DOHH2 (cell line): ENCODE data around the gene MED27.

Experiments
- H3F3A ChIP-seq: fragments of 200-600 bp; sonication (generic), shearing (Covaris generic); 2 replicates; pipeline ENCODE4 v1.6.0; 2016; ENCODE audit warnings: antibody characterized with exemption, mild to moderate bottlenecking; ENCODE audit not compliant: control insufficient read depth, insufficient read depth
- H3K27ac ChIP-seq: fragments of 200-600 bp; sonication (generic); 2 replicates; pipeline ENCODE4 v1.5.1; 2014; ENCODE audit warnings: low read depth, mild to moderate bottlenecking, low read length, moderate library complexity
- H3K27me3 ChIP-seq: fragments of 200-600 bp; sonication (generic); 2 replicates; pipeline ENCODE4 v1.6.1; 2014; ENCODE audit warnings: mild to moderate bottlenecking, low read length, mixed read lengths; ENCODE audit not compliant: control insufficient read depth
- H3K36me3 ChIP-seq: fragments of 200-600 bp; sonication (generic); 2 replicates; pipeline ENCODE4 v1.6.1; 2014; ENCODE audit warnings: mild to moderate bottlenecking, low read length, moderate library complexity, mixed read lengths; ENCODE audit not compliant: control insufficient read depth
- H3K4me1 ChIP-seq: fragments of 200-600 bp; sonication (generic); 2 replicates; pipeline ENCODE4 v1.6.1; 2014; ENCODE audit warnings: mild to moderate bottlenecking, low read length, mixed read lengths; ENCODE audit not compliant: control insufficient read depth
- H3K4me2 ChIP-seq: fragments of 200-600 bp; sonication (generic); 2 replicates; pipeline ENCODE4 v1.6.0; 2014; ENCODE audit warnings: mild to moderate bottlenecking, low read length, moderate library complexity
- H3K4me3 ChIP-seq: fragments of 200-600 bp; sonication (generic); 2 replicates; pipeline ENCODE4 v1.5.1; 2014; ENCODE audit warnings: mild to moderate bottlenecking, low read length, mixed read lengths
- H3K79me2 ChIP-seq: fragments of 200-600 bp; sonication (generic); 2 replicates; pipeline ENCODE4 v1.6.1; 2014; ENCODE audit warnings: mild to moderate bottlenecking, low read length, mixed read lengths; ENCODE audit not compliant: control insufficient read depth
- H3K9me2 ChIP-seq: fragments of 200-600 bp; sonication (generic); replicated peaks from 2 replicates; pipeline ENCODE4 v1.6.1; 2014; ENCODE audit warnings: mild to moderate bottlenecking, low read length, mixed read lengths; ENCODE audit not compliant: control insufficient read depth
- H3K9me3 ChIP-seq: fragments of 200-600 bp; sonication (generic); 2 replicates; pipeline ENCODE4 v1.6.1; 2014; ENCODE audit warnings: antibody characterized with exemption, low read length, mixed read lengths; ENCODE audit not compliant: control insufficient read depth, insufficient read depth
- H4K20me1 ChIP-seq: fragments of 200-600 bp; sonication (generic); 2 replicates; pipeline ENCODE4 v1.6.0; 2014; ENCODE audit warnings: low read depth, mild to moderate bottlenecking, antibody characterized with exemption, low read length, moderate library complexity; ENCODE audit not compliant: control insufficient read depth, insufficient read depth
- EZH2phosphoT487 ChIP-seq: fragments of 200-600 bp; sonication (generic); IDR thresholded peaks from 2 replicates; pipeline ENCODE4 v1.6.1; 2017; ENCODE audit warnings: borderline replicate concordance, mild to moderate bottlenecking, antibody characterized with exemption, low read length, moderate library complexity, mixed read lengths
- TF ChIP-seq, protein P1 (sequence below): fragments of 200-600 bp; sonication (generic); IDR thresholded peaks from one replicate; pipeline ENCODE4 v1.5.1; 2014; ENCODE audit warnings: antibody characterized with exemption, mild to moderate bottlenecking, low read depth, low read length; ENCODE audit not compliant: poor library complexity, severe bottlenecking

MED27 gene

GRCh38 chr9:131824953-131825495 is 254.6 kb downstream of the MED27 start:
- Histone ChIP-seq H3K9me3 (no peaks in the 10 kb centered on the region), H3K27ac (no peak overlapping the region), H3K36me3 (no peaks in the 10 kb centered on the region)

GRCh38 chr9:131824155-131824594 is 255.5 kb downstream of the MED27 start:
- TF ChIP-seq, protein P1, sequence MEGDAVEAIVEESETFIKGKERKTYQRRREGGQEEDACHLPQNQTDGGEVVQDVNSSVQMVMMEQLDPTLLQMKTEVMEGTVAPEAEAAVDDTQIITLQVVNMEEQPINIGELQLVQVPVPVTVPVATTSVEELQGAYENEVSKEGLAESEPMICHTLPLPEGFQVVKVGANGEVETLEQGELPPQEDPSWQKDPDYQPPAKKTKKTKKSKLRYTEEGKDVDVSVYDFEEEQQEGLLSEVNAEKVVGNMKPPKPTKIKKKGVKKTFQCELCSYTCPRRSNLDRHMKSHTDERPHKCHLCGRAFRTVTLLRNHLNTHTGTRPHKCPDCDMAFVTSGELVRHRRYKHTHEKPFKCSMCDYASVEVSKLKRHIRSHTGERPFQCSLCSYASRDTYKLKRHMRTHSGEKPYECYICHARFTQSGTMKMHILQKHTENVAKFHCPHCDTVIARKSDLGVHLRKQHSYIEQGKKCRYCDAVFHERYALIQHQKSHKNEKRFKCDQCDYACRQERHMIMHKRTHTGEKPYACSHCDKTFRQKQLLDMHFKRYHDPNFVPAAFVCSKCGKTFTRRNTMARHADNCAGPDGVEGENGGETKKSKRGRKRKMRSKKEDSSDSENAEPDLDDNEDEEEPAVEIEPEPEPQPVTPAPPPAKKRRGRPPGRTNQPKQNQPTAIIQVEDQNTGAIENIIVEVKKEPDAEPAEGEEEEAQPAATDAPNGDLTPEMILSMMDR = no peak
- TF ChIP-seq EZH2phosphoT487 = no peak

More at GRCh38 chr9:131824953-131825495, 254.6 kb downstream of the MED27 start:
- Histone ChIP-seq H3K79me2 (no peaks in the 10 kb centered on the region), H3K4me2 (no peak overlapping the region), H4K20me1 (no peaks in the 10 kb centered on the region), H3K9me2 (no peaks in the 10 kb centered on the region), H3K4me1 (no peaks in the 10 kb centered on the region), H3K4me3 (no peak overlapping the region), H3F3A (no peaks in the 10 kb centered on the region), H3K27me3 (peaks cover 5% of the 10 kb centered on the region; the same call in 1 of the 2 replicates)
- TF ChIP-seq EZH2phosphoT487 = no peak
- TF ChIP-seq, protein P1 = no peak

DNA sequence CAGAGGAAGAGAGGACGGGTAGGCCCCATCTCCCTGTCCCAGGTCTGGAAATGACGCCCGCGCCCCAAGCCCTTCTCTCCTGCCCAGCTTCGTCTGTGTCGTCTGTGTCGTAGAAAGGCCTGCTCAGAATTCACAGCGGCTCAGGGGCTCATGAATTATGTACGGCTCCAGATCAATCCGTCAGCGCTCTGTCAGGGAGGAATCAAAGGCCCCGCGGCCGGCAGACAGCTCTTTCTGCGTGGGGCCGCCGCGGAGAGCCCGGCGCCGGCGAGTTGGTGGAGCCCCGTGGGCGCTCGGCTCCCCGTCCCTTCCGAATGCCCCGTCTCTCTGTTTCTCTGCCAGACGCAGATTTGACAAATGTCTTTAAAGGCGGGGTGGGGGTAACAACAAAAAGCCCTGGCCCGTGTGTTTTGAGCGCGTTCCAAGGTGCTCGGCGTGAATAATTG is 255.9 kb downstream of the MED27 start:
- Histone ChIP-seq H3K9me2 (no peaks in the 10 kb centered on the region), H3K9me3 (no peaks in the 10 kb centered on the region), H4K20me1 (no peaks in the 10 kb centered on the region), H3K4me1 (no peaks in the 10 kb centered on the region), H3K79me2 (no peaks in the 10 kb centered on the region), H3K4me3 (no peak overlapping the region), H3K27ac (no peak overlapping the region), H3K4me2 (no peak overlapping the region), H3K27me3 (peaks cover 6% of the 10 kb centered on the region; the same call in 1 of the 2 replicates), H3K36me3 (no peaks in the 10 kb centered on the region), H3F3A (no peaks in the 10 kb centered on the region)
- TF ChIP-seq, protein P1 = no peak
- no peak for TF ChIP-seq EZH2phosphoT487

More at GRCh38 chr9:131824155-131824594, 255.5 kb downstream of the MED27 start:
- Histone ChIP-seq H3K27me3 (peaks cover 6% of the 10 kb centered on the region; the same call in 1 of the 2 replicates), H3K4me2 (no peak overlapping the region), H3K27ac (no peak overlapping the region), H3K4me1 (no peaks in the 10 kb centered on the region), H3K9me2 (no peaks in the 10 kb centered on the region), H3K36me3 (no peaks in the 10 kb centered on the region), H3K79me2 (no peaks in the 10 kb centered on the region), H3F3A (no peaks in the 10 kb centered on the region), H4K20me1 (no peaks in the 10 kb centered on the region), H3K9me3 (no peaks in the 10 kb centered on the region), H3K4me3 (no peak overlapping the region)
